HL-60 (cell line): ENCODE measurements around the gene THSD7B.

Experiments
- POLR2AphosphoS5 ChIP-seq: IDR thresholded peaks from 2 replicates; pipeline ENCODE4 v1.6.1; 2012; ENCODE audit warnings: low read depth
- TF ChIP-seq, protein P1 (sequence below): IDR thresholded peaks from one replicate; pipeline ENCODE4 v1.5.1; 2011; ENCODE audit warnings: low read length, control low read depth, inconsistent platforms; ENCODE audit not compliant: insufficient read depth
- TF ChIP-seq, protein P2 (sequence below): IDR thresholded peaks from 2 replicates; pipeline ENCODE4 v1.6.1; 2012; ENCODE audit warnings: low read depth; ENCODE audit not compliant: insufficient replicate concordance

DNA sequence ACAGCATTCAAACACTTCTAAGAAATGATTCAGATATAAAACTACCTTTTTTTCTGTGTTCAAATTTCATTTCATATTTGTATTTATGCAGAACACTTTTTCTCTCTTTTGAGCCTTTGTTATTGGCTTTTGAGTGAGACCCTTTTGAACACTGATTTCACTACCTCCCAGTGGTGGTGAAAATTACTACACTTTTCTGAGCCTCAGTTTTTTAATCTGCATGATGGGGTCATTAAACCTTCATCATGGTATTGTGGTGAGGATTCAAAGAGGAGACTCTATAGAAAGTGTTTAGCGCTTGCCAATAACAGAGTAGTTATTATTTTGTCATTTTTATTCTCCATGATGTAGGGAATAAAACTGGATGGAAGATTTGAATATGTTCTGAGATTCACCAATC lies 169.8 kb downstream of the THSD7B start:
- TF ChIP-seq, protein P1, sequence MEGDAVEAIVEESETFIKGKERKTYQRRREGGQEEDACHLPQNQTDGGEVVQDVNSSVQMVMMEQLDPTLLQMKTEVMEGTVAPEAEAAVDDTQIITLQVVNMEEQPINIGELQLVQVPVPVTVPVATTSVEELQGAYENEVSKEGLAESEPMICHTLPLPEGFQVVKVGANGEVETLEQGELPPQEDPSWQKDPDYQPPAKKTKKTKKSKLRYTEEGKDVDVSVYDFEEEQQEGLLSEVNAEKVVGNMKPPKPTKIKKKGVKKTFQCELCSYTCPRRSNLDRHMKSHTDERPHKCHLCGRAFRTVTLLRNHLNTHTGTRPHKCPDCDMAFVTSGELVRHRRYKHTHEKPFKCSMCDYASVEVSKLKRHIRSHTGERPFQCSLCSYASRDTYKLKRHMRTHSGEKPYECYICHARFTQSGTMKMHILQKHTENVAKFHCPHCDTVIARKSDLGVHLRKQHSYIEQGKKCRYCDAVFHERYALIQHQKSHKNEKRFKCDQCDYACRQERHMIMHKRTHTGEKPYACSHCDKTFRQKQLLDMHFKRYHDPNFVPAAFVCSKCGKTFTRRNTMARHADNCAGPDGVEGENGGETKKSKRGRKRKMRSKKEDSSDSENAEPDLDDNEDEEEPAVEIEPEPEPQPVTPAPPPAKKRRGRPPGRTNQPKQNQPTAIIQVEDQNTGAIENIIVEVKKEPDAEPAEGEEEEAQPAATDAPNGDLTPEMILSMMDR, result no peak
- TF ChIP-seq, protein P2, sequence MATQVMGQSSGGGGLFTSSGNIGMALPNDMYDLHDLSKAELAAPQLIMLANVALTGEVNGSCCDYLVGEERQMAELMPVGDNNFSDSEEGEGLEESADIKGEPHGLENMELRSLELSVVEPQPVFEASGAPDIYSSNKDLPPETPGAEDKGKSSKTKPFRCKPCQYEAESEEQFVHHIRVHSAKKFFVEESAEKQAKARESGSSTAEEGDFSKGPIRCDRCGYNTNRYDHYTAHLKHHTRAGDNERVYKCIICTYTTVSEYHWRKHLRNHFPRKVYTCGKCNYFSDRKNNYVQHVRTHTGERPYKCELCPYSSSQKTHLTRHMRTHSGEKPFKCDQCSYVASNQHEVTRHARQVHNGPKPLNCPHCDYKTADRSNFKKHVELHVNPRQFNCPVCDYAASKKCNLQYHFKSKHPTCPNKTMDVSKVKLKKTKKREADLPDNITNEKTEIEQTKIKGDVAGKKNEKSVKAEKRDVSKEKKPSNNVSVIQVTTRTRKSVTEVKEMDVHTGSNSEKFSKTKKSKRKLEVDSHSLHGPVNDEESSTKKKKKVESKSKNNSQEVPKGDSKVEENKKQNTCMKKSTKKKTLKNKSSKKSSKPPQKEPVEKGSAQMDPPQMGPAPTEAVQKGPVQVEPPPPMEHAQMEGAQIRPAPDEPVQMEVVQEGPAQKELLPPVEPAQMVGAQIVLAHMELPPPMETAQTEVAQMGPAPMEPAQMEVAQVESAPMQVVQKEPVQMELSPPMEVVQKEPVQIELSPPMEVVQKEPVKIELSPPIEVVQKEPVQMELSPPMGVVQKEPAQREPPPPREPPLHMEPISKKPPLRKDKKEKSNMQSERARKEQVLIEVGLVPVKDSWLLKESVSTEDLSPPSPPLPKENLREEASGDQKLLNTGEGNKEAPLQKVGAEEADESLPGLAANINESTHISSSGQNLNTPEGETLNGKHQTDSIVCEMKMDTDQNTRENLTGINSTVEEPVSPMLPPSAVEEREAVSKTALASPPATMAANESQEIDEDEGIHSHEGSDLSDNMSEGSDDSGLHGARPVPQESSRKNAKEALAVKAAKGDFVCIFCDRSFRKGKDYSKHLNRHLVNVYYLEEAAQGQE, result no peak
- TF ChIP-seq POLR2AphosphoS5, result no peak
